CD4-positive, alpha-beta T cell (primary cell): ENCODE measurements around the gene DNMT1. TPM values are rescaled to one million over a fixed set of nuclear protein-coding genes. Genes with fewer than 3 reads are reported as not detected.

ENCODE experiments used
- ATAC-seq: fragments of 200-7000 bp; cut with Tn5 transposase; one replicate; pipeline ENCODE4 v1.10.0; 2022; ENCODE audit warnings: mild to moderate bottlenecking; ENCODE audit not compliant: poor library complexity
- CTCF ChIA-PET: fragments of 350-600 bp; sonication (Branson Sonifier 250); formaldehyde crosslinking; loops from one replicate; lab custom pipeline; 2021; ENCODE audit warnings: antibody characterized with exemption, inconsistent platforms; lab: Charles Lee
- POLR2A ChIA-PET: fragments of 350-600 bp; sonication (Branson Sonifier 250); formaldehyde crosslinking; loops from one replicate; lab custom pipeline; 2021; ENCODE audit warnings: antibody characterized with exemption, inconsistent platforms; lab: Charles Lee
- DNase-seq, 14 experiments: peaks; one replicate each; pipeline ENCODE4 v3.0.0-alpha.2; 2013 to 2020; ENCODE audit warnings: mixed read lengths in 2 of 14
- H3K27ac ChIP-seq, 2 donors: one replicate each; pipeline versions ENCODE4 v1.5.1 to v1.7.0; 2013; ENCODE audit warnings: low read length in 2 of 2, low read depth in 1 of 2, mild to moderate bottlenecking in 1 of 2
- H3K27me3 ChIP-seq, 2 experiments: 1 replicate in 1 of 2; 2 replicates in 1 of 2; pipeline versions ENCODE4 v1.6.1 to v1.7.0; 2013; ENCODE audit warnings: low read length in 2 of 2, control low read depth in 1 of 2, mild to moderate bottlenecking in 1 of 2, moderate library complexity in 1 of 2; ENCODE audit not compliant: insufficient read depth in 2 of 2, control insufficient read depth in 1 of 2
- H3K36me3 ChIP-seq: one replicate; pipeline ENCODE4 v1.6.1; 2013; ENCODE audit warnings: low read length, control low read depth; ENCODE audit not compliant: insufficient read depth
- H3K4me1 ChIP-seq: one replicate; pipeline ENCODE4 v1.6.1; 2013; ENCODE audit warnings: low read length, control low read depth; ENCODE audit not compliant: insufficient read depth
- H3K4me3 ChIP-seq: one replicate; pipeline ENCODE4 v1.5.1; 2013; ENCODE audit warnings: mild to moderate bottlenecking, low read length, moderate library complexity
- H3K9me3 ChIP-seq, 2 experiments: 1 replicate in 1 of 2; 2 replicates in 1 of 2; pipeline versions ENCODE4 v1.6.1 to v1.7.0; 2013; ENCODE audit warnings: low read length in 2 of 2, mild to moderate bottlenecking in 2 of 2, control low read depth in 1 of 2, moderate library complexity in 1 of 2; ENCODE audit not compliant: control insufficient read depth in 1 of 2, insufficient read depth in 1 of 2
- H3K27ac Mint-ChIP-seq: one replicate; pipeline ENCODE4 v1.8.0; 2020; ENCODE audit warnings: mixed read lengths
- H3K27me3 Mint-ChIP-seq: one replicate; pipeline ENCODE4 v1.8.0; 2021; ENCODE audit warnings: mixed read lengths
- H3K36me3 Mint-ChIP-seq: one replicate; pipeline ENCODE4 v1.8.0; 2021; ENCODE audit warnings: low read depth, mixed read lengths
- H3K4me1 Mint-ChIP-seq: one replicate; pipeline ENCODE4 v1.8.0; 2021; ENCODE audit warnings: low read depth, mixed read lengths
- H3K4me3 Mint-ChIP-seq: one replicate; pipeline ENCODE4 v1.8.0; 2020; ENCODE audit warnings: mild to moderate bottlenecking, mixed read lengths
- H3K9me3 Mint-ChIP-seq: one replicate; pipeline ENCODE4 v1.8.0; 2020; ENCODE audit warnings: mixed read lengths
- intact Hi-C, 2 experiments: fragments of 100-400 bp; cut with DNase I in 1 of 2; cut with micrococcal nuclease in 1 of 2; formaldehyde crosslinking; loops; one replicate each; pipeline versions ENCODE4 v1.15.1 to v1.9.0; 2023 to 2025; cut with DNase I, micrococcal nuclease
- total RNA-seq, 174 experiments: library from RNA in 2 of 174; stranded (reverse) in 2 of 174; gene quantifications; one replicate each; pipeline ENCODE4 v1.2.3 and lab custom pipeline; 2021 to 2026
- TF ChIP-seq, protein P1 (sequence below): fragments of 200-600 bp; IDR thresholded peaks from one replicate; pipeline ENCODE4 v1.8.0; 2022; ENCODE audit warnings: antibody characterized with exemption, mild to moderate bottlenecking

The DNMT1 gene
- total RNA-seq, 2 experiments from 2014 or later, result 159 to 160 TPM

DNA sequence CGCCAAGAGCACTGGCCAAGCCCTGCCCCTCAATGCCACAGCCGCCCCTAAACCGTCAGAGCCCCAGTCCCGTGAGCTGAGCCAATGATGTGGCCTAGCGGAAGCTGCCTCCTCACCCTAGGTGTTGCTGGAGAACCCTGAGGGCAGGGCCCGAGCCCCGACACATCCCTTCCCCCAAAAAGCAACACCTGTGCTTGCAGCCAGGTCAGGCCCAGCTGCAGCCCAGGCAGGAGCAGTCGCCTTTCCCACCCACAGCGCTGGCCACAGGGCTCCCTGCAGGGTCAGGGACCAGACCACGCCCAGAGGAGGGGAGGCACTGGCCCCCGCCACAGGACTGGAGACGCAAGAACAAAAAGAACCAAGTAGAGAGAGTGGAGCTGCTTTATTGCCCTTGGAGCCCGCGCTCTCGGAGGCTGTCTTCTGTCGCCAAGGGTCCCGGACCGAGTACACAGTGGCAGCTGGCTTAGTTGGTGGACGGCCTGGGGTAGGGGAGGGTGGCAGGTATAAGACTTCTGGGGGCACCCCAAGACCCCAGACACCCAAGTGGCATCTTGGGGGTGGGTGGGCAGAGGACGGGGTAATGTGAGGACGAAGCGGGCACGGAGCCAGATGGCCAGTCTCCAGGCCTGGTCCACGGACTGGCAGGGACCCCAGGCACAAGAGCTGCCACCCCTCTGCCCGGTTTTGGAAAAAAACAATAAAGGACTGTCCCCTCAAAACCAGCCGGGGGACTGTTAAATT, 79.9 kb downstream of the DNMT1 start:
- no peak overlapping the region for H3K4me3 ChIP-seq
- Mint-ChIP-seq H3K27ac (peak overlapping the region; percentile 33), H3K9me3 (no peaks in the 10 kb centered on the region), H3K4me3 (peak overlapping the region; percentile 45), H3K4me1 (peaks cover 36% of the 10 kb centered on the region), H3K36me3 (peaks cover 75% of the 10 kb centered on the region), H3K27me3 (peaks cover 4% of the 10 kb centered on the region)
- ChIA-PET CTCF (interaction anchor here (0.6 to 2.4 kb wide), 3 partner anchors 10 to 18 kb away, joined by 3 to 12 read pairs (median 4); no protein-coding TSS in a partner anchor), POLR2A (interaction anchor here (0.8 to 6.4 kb wide), 4 partner anchors 9 to 121 kb away, joined by 5 to 55 read pairs (median 16); partner anchors contain the start of gene PPAN)
- intact Hi-C loops, result loop anchor here in 1 of 2 experiments (5.0 kb wide), 1 partner anchor 183 kb away; no protein-coding TSS in a partner anchor
- H3K27me3 ChIP-seq, result no peaks in the 10 kb centered on the region
- no peak for ATAC-seq
- H3K36me3 ChIP-seq, result peaks cover 67% of the 10 kb centered on the region
- H3K27ac ChIP-seq, result no peak overlapping the region
- TF ChIP-seq, protein P1, sequence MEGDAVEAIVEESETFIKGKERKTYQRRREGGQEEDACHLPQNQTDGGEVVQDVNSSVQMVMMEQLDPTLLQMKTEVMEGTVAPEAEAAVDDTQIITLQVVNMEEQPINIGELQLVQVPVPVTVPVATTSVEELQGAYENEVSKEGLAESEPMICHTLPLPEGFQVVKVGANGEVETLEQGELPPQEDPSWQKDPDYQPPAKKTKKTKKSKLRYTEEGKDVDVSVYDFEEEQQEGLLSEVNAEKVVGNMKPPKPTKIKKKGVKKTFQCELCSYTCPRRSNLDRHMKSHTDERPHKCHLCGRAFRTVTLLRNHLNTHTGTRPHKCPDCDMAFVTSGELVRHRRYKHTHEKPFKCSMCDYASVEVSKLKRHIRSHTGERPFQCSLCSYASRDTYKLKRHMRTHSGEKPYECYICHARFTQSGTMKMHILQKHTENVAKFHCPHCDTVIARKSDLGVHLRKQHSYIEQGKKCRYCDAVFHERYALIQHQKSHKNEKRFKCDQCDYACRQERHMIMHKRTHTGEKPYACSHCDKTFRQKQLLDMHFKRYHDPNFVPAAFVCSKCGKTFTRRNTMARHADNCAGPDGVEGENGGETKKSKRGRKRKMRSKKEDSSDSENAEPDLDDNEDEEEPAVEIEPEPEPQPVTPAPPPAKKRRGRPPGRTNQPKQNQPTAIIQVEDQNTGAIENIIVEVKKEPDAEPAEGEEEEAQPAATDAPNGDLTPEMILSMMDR, result no peak
- H3K4me1 ChIP-seq, result peaks cover 89% of the 10 kb centered on the region
- no peaks in the 10 kb centered on the region for H3K9me3 ChIP-seq
- peak in 1 of 14 experiments; percentile 40 for DNase-seq

DNA sequence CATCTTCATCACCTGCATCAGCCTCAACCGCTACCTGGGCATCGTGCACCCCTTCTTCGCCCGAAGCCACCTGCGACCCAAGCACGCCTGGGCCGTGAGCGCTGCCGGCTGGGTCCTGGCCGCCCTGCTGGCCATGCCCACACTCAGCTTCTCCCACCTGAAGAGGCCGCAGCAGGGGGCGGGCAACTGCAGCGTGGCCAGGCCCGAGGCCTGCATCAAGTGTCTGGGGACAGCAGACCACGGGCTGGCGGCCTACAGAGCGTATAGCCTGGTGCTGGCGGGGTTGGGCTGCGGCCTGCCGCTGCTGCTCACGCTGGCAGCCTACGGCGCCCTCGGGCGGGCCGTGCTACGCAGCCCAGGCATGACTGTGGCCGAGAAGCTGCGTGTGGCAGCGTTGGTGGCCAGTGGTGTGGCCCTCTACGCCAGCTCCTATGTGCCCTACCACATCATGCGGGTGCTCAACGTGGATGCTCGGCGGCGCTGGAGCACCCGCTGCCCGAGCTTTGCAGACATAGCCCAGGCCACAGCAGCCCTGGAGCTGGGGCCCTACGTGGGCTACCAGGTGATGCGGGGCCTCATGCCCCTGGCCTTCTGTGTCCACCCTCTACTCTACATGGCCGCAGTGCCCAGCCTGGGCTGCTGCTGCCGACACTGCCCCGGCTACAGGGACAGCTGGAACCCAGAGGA, 80.6 kb downstream of the DNMT1 start:
- Mint-ChIP-seq H3K27ac (peak overlapping the region; percentile 98), H3K4me3 (peak overlapping the region; percentile 45), H3K4me1 (peaks cover 32% of the 10 kb centered on the region), H3K36me3 (peaks cover 77% of the 10 kb centered on the region), H3K9me3 (no peaks in the 10 kb centered on the region), H3K27me3 (peaks cover 4% of the 10 kb centered on the region)
- DNase-seq (peak in 3 of 14 experiments; percentile 19 to 51 (median 48)), ATAC-seq (no peak)
- H3K27me3 ChIP-seq, result no peaks in the 10 kb centered on the region
- intact Hi-C loops, result loop anchor here (1.0 to 5.0 kb wide), 3 partner anchors 15 to 182 kb away; no protein-coding TSS in a partner anchor
- CTCF ChIA-PET, result interaction anchor here (0.6 to 2.4 kb wide), 3 partner anchors 10 to 18 kb away, joined by 3 to 12 read pairs (median 4); no protein-coding TSS in a partner anchor
- H3K9me3 ChIP-seq, result no peaks in the 10 kb centered on the region
- TF ChIP-seq, protein P1, result no peak
- H3K36me3 ChIP-seq, result peaks cover 74% of the 10 kb centered on the region
- H3K4me1 ChIP-seq, result peaks cover 85% of the 10 kb centered on the region
- H3K4me3 ChIP-seq, result no peak overlapping the region
- POLR2A ChIA-PET, result interaction anchor here (0.8 to 6.4 kb wide), 5 partner anchors 8 to 122 kb away, joined by 4 to 55 read pairs (median 19); partner anchors contain the start of gene PPAN
- H3K27ac ChIP-seq, result no peak overlapping the region

DNA sequence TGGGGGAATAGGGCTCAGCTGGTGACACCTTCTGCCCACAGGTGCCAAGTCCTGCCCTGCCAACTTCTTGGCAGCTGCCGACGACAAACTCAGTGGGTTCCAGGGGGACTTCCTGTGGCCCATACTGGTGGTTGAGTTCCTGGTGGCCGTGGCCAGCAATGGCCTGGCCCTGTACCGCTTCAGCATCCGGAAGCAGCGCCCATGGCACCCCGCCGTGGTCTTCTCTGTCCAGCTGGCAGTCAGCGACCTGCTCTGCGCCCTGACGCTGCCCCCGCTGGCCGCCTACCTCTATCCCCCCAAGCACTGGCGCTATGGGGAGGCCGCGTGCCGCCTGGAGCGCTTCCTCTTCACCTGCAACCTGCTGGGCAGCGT, 81.2 kb downstream of the DNMT1 start:
- Histone ChIP-seq H3K36me3 (peaks cover 77% of the 10 kb centered on the region), H3K4me1 (peaks cover 80% of the 10 kb centered on the region)

More for the DNA sequence above, 81.2 kb downstream of the DNMT1 start:
- peaks cover 32% of the 10 kb centered on the region for H3K4me1 Mint-ChIP-seq
- peak overlapping the region; percentile 11 for H3K4me3 Mint-ChIP-seq
- POLR2A ChIA-PET, result interaction anchor here (1.4 to 6.4 kb wide), 4 partner anchors 8 to 122 kb away, joined by 4 to 55 read pairs (median 24); partner anchors contain the start of gene PPAN
- CTCF ChIA-PET, result interaction anchor here (0.6 to 2.5 kb wide), 6 partner anchors 9 to 292 kb away, joined by 3 to 13 read pairs (median 5); no protein-coding TSS in a partner anchor
- peaks cover 72% of the 10 kb centered on the region for H3K36me3 Mint-ChIP-seq
- DNase-seq, result peak in 1 of 14 experiments; percentile 57
- H3K9me3 Mint-ChIP-seq, result no peaks in the 10 kb centered on the region
- intact Hi-C loops, result loop anchor here (1.0 to 5.0 kb wide), 3 partner anchors 14 to 181 kb away; no protein-coding TSS in a partner anchor
- TF ChIP-seq, protein P1, result no peak
- H3K4me3 ChIP-seq, result no peak overlapping the region
- H3K27ac Mint-ChIP-seq, result peak overlapping the region; percentile 98
- peak overlapping the region in 1 of 2 donors; percentile 14 for H3K27ac ChIP-seq
- ATAC-seq, result no peak
- H3K9me3 ChIP-seq, result no peaks in the 10 kb centered on the region
- no peaks in the 10 kb centered on the region for H3K27me3 ChIP-seq
- H3K27me3 Mint-ChIP-seq, result peaks cover 4% of the 10 kb centered on the region
